ENCODE results near the gene PCCA. TPM values are rescaled to one million over a fixed set of nuclear protein-coding genes. Genes with fewer than 3 reads are reported as not detected.
A peak's percentile ranks its signal among the peaks of the same experiment; 100 is the strongest.
"Not testable (repeated sequence)": the region's sequence is repeated elsewhere in the genome, so short reads cannot be mapped to it uniquely, and the experiment has no call there.

Gene PCCA
- polyA plus RNA-seq, 1 of the 3 experiments (the other 2 are of a cell fraction): 7.3 TPM

GRCh38 chr13:100083401-100083800 lies 5.5 kb upstream of the PCCA start:
- CTCF ChIA-PET; H3F3A ChIP-seq (replicated peaks; ENCODE audit: insufficient read depth); H3K4me1 ChIP-seq (ENCODE audit: control insufficient read depth in 1 of 2, insufficient read depth in 2 of 2, low read depth in 1 of 2, low read length in 1 of 2); H3K4me2 ChIP-seq; H3K27me3 ChIP-seq (ENCODE audit: insufficient read depth); H3K9ac ChIP-seq; POLR2A ChIA-PET; H3K9me2 ChIP-seq; H3K27ac ChIP-seq (ENCODE audit: low read depth in 2 of 2, low read length in 1 of 2); H3K9me3 ChIP-seq; H2AFZ ChIP-seq (ENCODE audit: low read depth); DNase-seq; H4K20me1 ChIP-seq (ENCODE audit: insufficient read depth); H3K79me2 ChIP-seq (ENCODE audit: insufficient read depth); H3K36me3 ChIP-seq (replicated peaks in 1 of 2; ENCODE audit: control insufficient read depth in 1 of 2, insufficient read depth in 2 of 2, low read length in 1 of 2); H3K4me3 ChIP-seq (ENCODE audit: low read depth in 2 of 2, low read length in 1 of 2): not testable (repeated sequence)
- 86% methylated on average over 6 of the region's 6 CpGs for WGBS (ENCODE audit: low lambda C conversion rate)

DNA sequence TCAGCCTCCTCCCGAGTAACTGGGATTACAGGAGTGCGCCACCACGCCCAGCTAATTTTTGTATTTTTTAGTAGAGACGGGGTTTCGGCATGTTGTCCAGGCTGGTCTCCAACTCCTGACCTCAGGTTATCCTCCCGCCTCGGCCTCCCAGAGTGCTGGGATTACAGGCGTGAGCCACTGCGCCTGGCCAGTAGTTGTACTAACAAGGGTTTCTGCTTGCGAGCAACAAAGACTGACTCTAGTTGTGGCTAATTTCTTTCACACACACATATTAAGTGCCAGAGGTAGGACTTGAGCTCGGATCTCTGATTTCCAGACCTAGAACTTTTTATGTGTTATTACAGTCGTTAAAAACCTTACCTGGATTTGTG lies 635 bp upstream of the PCCA start:
- Histone ChIP-seq H3K9me2 (no peaks in the 10 kb centered on the region), H3K9ac (peak overlapping the region; percentile 70; the same call in 1 of the 2 replicates), H3K27ac (ENCODE audit: low read depth in 2 of 2, low read length in 1 of 2) (peak overlapping the region; percentile 56 to 68; a peak in 3 of 4 replicates), H3K27me3 (ENCODE audit: insufficient read depth) (no peaks in the 10 kb centered on the region), H3K4me1 (ENCODE audit: control insufficient read depth in 1 of 2, insufficient read depth in 2 of 2, low read depth in 1 of 2, low read length in 1 of 2) (peaks cover 6 to 9% of the 10 kb centered on the region in 2 experiments; a peak in 3 of 4 replicates), H3K4me3 (ENCODE audit: low read depth in 2 of 2, low read length in 1 of 2) (peak overlapping the region; percentile 79 to 94), H2AFZ (ENCODE audit: low read depth) (peak overlapping the region; percentile 86), H4K20me1 (ENCODE audit: insufficient read depth) (peaks cover 17% of the 10 kb centered on the region), H3K36me3 (replicated peaks in 1 of 2; ENCODE audit: control insufficient read depth in 1 of 2, insufficient read depth in 2 of 2, low read length in 1 of 2) (no peaks in the 10 kb centered on the region), H3K4me2 (peak overlapping the region; percentile 72), H3F3A (replicated peaks; ENCODE audit: insufficient read depth) (no peaks in the 10 kb centered on the region), H3K79me2 (ENCODE audit: insufficient read depth) (peaks cover 51% of the 10 kb centered on the region), H3K9me3 (no peaks in the 10 kb centered on the region)
- CTCF ChIA-PET: interaction anchor here (1.2 to 1.6 kb wide), 3 partner anchors 13 to 189 kb away, joined by 3 to 5 read pairs (median 3); no protein-coding TSS in a partner anchor
- TF ChIP-seq RCOR1 (IDR thresholded peaks at IDR 0.05; ENCODE audit: low read length) (no peak), YY1 (IDR thresholded peaks at IDR 0.05; ENCODE audit: low read depth) (no peak), ELF1 (IDR thresholded peaks at IDR 0.05) (no peak), SMC3 (IDR thresholded peaks at IDR 0.05; ENCODE audit: low read depth, low read length) (no peak), JUND (IDR thresholded peaks at IDR 0.05) (no peak), EP300 (IDR thresholded peaks at IDR 0.05; ENCODE audit: borderline replicate concordance in 1 of 2, low read depth in 1 of 2, low read length in 1 of 2) (no peak), GABPA (IDR thresholded peaks at IDR 0.05; ENCODE audit: low read depth) (no peak), CHD2 (IDR thresholded peaks at IDR 0.05; ENCODE audit: low read length, partially characterized antibody) (no peak)
- TF ChIP-seq, protein P1, sequence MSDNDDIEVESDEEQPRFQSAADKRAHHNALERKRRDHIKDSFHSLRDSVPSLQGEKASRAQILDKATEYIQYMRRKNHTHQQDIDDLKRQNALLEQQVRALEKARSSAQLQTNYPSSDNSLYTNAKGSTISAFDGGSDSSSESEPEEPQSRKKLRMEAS (IDR thresholded peaks at IDR 0.05; ENCODE audit: low read depth): no peak
- 37% methylated on average over 12 of the region's 12 CpGs for WGBS (ENCODE audit: low lambda C conversion rate)
- POLR2A ChIA-PET: no interaction called here
- no peak for DNase-seq

- no peaks in the 10 kb centered on the region for H3K36me3 ChIP-seq (replicated peaks in 1 of 2; ENCODE audit: control insufficient read depth in 1 of 2, insufficient read depth in 2 of 2, low read length in 1 of 2)
- H3K4me3 ChIP-seq (ENCODE audit: low read depth in 2 of 2, low read length in 1 of 2): peak overlapping the region; percentile 79 to 94
- ChIA-PET POLR2A (interaction anchor here (0.6 kb wide), 1 partner anchor 97 kb away, joined by 3 read pairs; no protein-coding TSS in a partner anchor), CTCF (interaction anchor here (0.8 to 1.6 kb wide), 4 partner anchors 16 to 190 kb away, joined by 3 to 5 read pairs (median 3); partner anchors contain the start of gene ZIC2)
- H4K20me1 ChIP-seq (ENCODE audit: insufficient read depth): peaks cover 19% of the 10 kb centered on the region
- H3K9ac ChIP-seq: peak overlapping the region; percentile 70
- H3K79me2 ChIP-seq (ENCODE audit: insufficient read depth): peaks cover 64% of the 10 kb centered on the region
- peak overlapping the region; percentile 56 to 72; a peak in 3 of 4 replicates for H3K27ac ChIP-seq (ENCODE audit: low read depth in 2 of 2, low read length in 1 of 2)
- no peaks in the 10 kb centered on the region for H3K9me2 ChIP-seq
- WGBS (ENCODE audit: low lambda C conversion rate): 1% methylated on average over 11 of the region's 13 CpGs
- H3K9me3 ChIP-seq: no peaks in the 10 kb centered on the region
- H3K4me2 ChIP-seq: peak overlapping the region; percentile 72
- DNase-seq: no peak
- H3K27me3 ChIP-seq (ENCODE audit: insufficient read depth): no peaks in the 10 kb centered on the region
- peak overlapping the region; percentile 80 for H2AFZ ChIP-seq (ENCODE audit: low read depth)
- peaks cover 6 to 9% of the 10 kb centered on the region in 2 experiments; a peak in 3 of 4 replicates for H3K4me1 ChIP-seq (ENCODE audit: control insufficient read depth in 1 of 2, insufficient read depth in 2 of 2, low read depth in 1 of 2, low read length in 1 of 2)
- H3F3A ChIP-seq (replicated peaks; ENCODE audit: insufficient read depth): no peaks in the 10 kb centered on the region
- TF ChIP-seq, protein P2, sequence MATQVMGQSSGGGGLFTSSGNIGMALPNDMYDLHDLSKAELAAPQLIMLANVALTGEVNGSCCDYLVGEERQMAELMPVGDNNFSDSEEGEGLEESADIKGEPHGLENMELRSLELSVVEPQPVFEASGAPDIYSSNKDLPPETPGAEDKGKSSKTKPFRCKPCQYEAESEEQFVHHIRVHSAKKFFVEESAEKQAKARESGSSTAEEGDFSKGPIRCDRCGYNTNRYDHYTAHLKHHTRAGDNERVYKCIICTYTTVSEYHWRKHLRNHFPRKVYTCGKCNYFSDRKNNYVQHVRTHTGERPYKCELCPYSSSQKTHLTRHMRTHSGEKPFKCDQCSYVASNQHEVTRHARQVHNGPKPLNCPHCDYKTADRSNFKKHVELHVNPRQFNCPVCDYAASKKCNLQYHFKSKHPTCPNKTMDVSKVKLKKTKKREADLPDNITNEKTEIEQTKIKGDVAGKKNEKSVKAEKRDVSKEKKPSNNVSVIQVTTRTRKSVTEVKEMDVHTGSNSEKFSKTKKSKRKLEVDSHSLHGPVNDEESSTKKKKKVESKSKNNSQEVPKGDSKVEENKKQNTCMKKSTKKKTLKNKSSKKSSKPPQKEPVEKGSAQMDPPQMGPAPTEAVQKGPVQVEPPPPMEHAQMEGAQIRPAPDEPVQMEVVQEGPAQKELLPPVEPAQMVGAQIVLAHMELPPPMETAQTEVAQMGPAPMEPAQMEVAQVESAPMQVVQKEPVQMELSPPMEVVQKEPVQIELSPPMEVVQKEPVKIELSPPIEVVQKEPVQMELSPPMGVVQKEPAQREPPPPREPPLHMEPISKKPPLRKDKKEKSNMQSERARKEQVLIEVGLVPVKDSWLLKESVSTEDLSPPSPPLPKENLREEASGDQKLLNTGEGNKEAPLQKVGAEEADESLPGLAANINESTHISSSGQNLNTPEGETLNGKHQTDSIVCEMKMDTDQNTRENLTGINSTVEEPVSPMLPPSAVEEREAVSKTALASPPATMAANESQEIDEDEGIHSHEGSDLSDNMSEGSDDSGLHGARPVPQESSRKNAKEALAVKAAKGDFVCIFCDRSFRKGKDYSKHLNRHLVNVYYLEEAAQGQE (IDR thresholded peaks at IDR 0.05; ENCODE audit: low read depth, low read length): no peak
- no peak for TF ChIP-seq RFX5 (IDR thresholded peaks at IDR 0.05; ENCODE audit: low read length)
- no peak for TF ChIP-seq FOXJ3 (CRISPR knock-in tag; IDR thresholded peaks at IDR 0.05)
- no peak for TF ChIP-seq FOXM1 (IDR thresholded peaks at IDR 0.05; ENCODE audit: low read depth)
- no peak for TF ChIP-seq IRF3 (IDR thresholded peaks at IDR 0.05; ENCODE audit: low read depth, low read length)
- TF ChIP-seq, protein P3, sequence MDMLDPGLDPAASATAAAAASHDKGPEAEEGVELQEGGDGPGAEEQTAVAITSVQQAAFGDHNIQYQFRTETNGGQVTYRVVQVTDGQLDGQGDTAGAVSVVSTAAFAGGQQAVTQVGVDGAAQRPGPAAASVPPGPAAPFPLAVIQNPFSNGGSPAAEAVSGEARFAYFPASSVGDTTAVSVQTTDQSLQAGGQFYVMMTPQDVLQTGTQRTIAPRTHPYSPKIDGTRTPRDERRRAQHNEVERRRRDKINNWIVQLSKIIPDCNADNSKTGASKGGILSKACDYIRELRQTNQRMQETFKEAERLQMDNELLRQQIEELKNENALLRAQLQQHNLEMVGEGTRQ (IDR thresholded peaks at IDR 0.05; ENCODE audit: borderline replicate concordance, low read depth, low read length): no peak
- no peak for TF ChIP-seq ELF1 (IDR thresholded peaks at IDR 0.05)
- TF ChIP-seq SIN3A (IDR thresholded peaks at IDR 0.05; ENCODE audit: borderline replicate concordance, low read depth, low read length): no peak
- no peak for TF ChIP-seq EP300 (IDR thresholded peaks at IDR 0.05; ENCODE audit: borderline replicate concordance in 1 of 2, low read depth in 1 of 2, low read length in 1 of 2)
Measured at GRCh38 chr13:100089465-100090032, 656 bp downstream of the PCCA start.
